Activated CD4-positive, alpha-beta T cell treated with anti-CD3 and anti-CD28 coated beads, Interleukin-10, Interleukin-2, amounts not matched to agents 100 ng/mL and 50 ng/mL, durations not matched to agents 16 hours and 8 hours (primary cell): Measurements from ENCODE around the gene CD46.
"Not testable (repeated sequence)": the region's sequence is repeated elsewhere in the genome, so short reads cannot be mapped to it uniquely, and the experiment has no call there.

Source experiments
- DNase-seq: peaks from one replicate; pipeline ENCODE4 v3.0.0-alpha.2; 2020

Gene CD46

DNA sequence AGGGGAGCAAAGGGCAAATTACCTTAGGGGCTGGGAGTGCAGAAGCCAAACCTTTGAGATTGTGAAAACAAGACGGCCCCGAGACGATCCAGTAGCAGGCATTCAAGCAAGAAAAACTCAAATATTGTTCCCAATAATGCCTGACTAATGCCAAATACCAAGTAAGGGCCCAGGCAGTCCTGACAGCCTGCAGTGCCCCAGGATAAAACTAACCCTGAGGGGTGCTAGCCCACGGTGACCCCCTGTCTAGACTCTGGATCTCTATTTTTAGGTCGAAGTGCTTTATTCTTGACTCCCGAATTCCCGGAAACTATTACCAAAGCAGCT is 428 bp upstream of the CD46 start:
- DNase-seq: not testable (repeated sequence)

DNA sequence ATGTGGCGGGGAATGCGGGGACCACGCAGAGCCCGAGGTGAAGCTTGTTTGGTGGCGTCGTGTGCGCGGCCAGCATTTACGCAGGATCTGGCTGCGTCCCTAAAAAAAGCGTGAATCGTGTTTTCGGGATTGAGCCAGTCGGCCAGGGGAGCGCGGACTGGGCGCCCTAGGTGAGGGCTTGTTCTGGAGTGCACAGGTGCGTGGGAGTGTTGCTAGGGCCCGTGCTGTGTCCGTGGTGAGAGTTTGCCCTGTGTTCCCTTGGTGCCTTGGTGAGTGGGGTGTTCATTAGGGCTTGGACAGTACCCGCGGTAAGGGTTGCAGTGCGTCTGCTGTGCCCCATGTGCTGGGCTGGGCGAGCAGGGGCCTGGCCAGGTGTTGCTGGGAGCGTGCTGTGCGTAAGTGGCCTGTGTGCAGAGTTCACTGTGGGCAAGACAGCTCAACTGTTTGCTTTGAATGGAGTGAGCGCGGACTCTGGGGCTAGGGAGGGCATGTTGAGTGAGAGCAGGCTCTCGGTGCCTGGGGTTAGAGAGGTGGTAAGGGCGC is 673 bp downstream of the CD46 start:
- DNase-seq: peak; percentile 36

DNA sequence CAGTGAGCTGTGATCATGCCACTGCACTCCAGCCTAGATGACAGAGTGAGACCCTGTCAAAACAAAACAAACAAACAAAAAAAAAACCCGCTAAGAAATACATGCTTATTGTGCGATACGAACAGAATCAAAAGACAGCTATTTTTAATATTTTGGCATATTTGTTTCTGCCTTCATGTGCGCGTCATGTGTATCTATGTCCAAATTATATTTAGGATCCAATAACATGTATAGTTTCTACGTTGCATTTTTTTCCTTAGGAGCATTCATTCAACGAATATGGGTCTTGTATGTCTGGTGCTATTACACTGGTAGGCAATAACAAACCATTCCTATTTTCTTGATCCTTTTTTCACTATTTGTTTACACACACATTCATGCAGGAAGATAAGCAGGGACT is 1.8 kb downstream of the CD46 start:
- DNase-seq: no peak

DNA sequence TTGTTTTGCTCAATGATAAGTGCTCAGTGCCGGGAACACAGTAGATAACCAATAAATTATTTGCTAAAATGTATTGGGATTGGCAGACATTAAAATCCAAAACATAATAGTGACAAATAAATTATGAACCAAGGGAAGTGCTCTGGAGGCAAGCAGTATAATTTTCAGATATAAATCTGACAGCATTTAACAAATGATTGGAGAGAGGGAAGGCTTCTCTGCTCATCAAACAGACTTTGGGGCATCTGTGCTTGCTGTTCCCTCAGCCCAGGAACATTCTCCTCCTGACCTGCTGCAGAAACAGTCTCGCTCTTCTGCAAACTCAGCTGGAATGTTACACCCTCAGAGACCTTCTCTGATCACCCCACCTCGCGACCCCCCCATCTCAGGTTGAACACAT is 2.2 kb downstream of the CD46 start:
- no peak for DNase-seq

DNA sequence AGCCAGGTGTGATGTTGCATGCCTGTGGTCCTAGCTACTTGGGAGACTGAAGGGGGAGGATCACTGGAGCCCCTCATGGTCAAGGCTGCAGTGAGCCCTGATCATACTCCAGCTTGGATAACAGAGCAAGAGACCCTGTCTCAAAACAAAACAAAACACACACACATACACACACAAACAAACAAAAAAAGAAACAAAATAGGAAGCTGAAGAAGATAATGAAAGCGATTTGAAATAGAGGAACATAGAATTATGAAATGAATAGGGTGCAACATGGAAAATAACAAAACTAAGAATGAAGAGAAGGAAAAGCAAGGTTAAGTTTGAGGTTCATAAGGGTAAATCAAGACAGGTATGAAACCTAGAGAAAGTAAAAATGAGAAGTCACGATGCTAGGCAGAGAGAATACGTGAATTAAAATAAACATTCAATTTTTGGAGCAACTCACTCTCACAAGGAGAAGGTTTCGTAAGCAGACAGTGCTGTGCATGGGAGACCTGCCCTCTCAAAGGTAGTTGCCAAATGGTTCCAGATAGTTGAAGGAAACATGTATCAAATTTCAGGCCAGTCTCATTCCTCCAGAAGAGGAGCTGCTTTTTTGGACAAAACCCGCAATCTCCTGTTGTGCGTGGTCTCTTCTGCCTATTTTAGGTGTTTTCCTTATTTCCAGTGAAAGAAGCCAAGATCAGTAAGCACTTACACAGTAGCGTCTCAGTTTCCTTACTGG is 3.3 kb downstream of the CD46 start:
- no peak for DNase-seq

DNA sequence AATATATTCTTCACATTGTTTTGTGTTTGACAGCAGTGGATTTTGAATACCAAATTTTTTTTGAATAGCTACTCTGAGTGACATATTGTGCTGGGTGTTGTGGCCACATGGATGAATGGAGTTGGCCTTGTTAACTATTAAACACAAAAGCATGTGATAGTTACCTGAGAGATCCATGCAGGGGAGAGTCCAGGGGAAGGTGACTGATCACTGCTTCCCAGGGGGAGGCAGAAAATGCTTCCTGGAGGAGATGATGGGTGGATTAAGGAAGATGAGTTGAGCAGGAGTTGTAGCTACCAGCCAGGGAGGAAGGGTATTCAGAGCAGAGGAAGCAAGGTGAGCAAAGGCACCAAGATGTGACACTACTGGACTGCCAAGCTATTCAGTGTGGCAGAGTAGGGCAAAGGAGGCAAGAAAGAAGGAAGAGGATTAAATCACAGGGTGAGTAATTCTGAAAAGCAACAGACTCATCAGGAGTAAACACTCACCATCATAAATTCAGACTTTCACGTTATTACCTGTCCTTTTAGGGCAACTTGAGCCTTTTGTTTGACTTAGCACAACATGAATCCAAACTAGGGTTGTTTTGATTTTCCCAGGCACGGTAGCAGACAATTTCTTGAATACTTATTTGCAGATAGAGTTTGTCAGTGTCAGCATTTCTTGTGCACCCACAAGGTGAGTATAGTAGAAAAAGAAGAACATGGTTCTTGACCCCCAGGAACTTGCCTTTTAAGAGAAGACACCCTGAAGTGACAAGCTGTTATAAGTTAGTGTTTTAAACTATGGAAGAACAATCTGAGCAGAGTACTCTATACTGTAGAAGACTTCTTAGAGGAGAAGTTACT is 4.2 kb downstream of the CD46 start:
- peak; percentile 69 for DNase-seq

DNA sequence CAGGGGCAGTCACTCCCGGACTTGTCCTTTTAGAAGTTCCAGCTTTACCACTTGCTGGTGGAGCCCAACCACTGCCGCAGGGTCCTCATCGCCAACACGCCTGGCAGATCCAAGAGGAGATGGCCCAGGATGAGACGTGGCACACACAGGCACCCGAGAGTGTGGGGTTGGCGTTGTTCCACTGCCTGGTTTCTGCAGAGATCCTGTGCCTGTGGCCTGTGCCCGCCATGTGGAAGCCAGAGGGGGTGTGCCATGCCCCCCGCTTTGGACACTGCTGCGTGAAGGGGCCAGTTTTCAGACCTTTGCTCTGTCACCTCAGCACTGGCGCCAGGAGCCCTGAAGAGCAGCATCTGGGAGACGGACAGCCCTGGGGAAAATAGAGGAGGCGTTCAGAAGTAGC is 10.8 kb downstream of the CD46 start:
- no peak for DNase-seq

DNA sequence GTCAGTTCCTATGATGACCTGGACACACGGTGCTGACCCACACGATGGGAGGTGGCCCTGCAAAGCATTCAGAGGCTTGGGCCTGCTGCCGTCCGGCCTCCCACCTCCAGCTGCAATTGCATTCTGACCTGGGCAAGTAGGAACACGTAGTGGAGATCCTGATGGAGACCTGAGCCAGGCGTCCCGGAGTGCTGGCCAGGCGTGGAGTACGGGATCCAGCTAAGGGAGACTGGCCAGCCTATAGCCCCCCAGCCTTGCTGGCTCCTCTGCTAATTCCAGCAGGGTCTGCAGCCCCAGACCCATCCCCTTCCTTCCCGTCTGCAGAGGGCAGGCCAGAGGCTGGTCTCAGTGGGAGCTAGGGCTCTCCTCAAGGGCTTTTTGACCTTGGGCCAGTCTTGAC is 11.2 kb downstream of the CD46 start:
- no peak for DNase-seq

DNA sequence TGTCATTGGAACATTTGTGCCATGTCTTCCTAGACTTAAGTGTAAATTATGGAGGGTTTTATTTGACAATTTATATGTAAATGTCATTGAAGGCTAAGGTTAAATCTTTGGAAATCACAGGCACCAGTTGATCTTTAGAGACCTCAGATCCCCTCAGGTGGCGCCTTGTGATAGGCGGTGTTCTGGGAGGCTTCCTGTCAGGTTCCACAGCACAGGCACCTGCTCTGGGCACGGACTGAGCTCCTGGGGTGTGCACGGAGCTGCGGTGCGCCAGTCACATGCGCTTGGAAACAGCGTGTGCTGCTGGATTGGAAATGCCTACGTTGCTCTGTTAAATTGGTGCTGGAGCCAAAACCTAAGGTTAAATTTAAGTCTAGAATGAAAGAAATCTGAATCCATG is 12.1 kb downstream of the CD46 start:
- DNase-seq: no peak

DNA sequence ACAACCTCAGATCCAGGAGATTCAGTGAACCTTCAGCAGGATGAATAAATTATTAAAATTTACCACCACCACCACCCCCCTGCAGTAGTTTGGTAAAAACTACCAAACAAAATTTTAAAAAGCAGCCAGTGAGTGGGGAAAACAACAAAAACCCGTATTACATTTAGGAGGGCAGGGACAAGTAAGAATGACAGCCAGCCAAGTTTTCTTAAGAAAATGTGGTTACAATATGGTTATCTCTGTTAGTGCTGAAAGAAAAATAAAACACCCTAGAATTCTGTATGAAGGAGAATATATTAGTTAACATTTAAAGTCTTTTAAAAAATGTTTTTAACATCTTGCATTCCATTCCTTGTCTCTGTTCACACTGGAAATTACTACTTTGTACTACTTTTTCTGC is 14.7 kb downstream of the CD46 start:
- DNase-seq: no peak

DNA sequence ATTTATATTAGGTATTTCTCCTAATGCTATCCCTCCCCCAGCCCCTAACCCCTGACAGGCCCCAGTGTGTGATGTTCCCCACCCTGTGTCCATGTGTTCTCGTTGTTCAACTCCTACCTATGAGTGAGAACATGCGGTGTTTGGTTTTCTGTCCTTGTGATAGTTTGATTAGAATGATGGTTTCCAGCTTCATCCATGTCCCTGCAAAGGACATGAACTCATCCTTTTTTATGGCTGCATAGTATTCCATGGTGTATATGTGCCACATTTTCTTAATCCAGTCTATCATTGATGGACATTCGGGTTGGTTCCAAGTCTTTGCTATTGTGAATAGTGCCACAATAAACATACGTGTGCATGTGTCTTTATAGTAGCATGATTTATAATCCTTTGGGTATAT is 18.7 kb downstream of the CD46 start:
- not testable (repeated sequence) for DNase-seq

DNA sequence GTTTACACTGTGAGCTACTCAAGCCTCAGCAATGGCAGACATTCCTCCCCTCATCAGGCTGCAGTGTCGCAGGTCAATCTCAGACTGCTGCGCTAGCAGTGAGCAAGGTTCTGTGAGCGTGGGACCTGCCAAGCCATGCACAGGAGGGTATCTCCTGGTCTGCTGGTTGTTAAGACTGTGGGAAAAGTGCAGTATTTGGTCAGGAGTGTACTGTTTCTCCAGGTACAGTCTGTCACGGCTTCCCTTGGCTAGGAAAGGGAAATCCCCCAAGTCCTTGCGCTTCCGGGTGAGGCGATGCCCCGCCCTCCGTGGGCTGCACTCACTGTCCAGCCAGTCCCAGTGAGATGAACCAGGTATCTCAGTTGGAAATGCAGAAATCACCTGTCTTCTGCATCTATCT is 24.2 kb downstream of the CD46 start:
- not testable (repeated sequence) for DNase-seq

DNA sequence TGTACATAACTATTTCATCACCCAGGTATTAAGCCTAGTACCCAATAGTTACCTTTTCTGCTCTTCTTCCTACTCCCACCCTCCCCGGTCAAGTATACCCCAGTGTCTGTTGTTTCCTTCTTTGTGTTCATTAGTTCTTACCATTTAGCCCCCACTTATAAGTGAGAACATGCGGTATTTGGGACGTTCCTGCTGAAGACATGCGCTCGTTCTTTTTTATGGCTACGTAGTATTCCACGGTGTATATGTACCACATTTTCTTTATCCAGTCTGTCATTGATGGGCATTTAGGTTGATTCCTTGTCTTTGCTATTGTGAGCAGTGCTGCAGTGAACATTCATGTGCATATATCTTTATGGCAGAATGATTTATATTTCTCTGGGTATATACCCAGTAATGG is 25.6 kb downstream of the CD46 start:
- not testable (repeated sequence) for DNase-seq

DNA sequence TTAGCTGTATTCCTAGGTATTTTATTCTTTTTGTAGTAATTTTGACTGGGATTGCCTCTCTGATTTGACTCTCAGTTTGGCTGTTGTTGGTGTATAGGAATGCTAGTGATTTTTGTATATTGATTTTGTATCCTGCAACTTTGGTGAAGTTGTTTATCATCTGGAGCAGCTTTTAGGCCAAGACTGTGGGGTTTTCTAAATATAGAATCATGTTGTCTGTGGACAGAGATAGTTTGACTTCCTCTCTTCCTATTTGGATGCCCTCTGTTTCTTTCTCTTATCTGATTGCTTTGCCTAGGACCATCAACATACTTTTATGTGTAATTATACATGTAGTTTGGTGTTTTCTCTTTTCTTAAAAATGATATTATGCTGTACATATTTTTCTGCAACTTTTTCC is 27.2 kb downstream of the CD46 start:
- no peak for DNase-seq

DNA sequence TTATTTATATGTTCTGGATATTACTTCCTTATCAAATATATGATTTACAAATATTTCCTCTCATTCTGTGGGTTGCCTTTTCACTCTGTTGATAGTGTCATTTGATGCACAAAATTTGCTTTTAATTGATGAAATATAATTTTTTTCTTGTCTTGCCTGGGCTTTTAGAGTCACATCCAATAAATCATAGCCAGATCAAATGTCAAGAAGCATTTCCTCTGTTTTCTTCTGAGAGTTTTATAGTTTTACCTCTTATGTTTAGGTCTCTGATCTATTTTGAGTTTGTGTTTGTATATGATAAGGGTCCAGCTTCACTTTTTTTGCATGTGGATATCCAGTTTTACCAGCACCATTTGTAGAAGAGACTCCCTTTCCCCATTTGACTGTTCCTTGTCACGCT is 29.5 kb downstream of the CD46 start:
- DNase-seq: no peak

DNA sequence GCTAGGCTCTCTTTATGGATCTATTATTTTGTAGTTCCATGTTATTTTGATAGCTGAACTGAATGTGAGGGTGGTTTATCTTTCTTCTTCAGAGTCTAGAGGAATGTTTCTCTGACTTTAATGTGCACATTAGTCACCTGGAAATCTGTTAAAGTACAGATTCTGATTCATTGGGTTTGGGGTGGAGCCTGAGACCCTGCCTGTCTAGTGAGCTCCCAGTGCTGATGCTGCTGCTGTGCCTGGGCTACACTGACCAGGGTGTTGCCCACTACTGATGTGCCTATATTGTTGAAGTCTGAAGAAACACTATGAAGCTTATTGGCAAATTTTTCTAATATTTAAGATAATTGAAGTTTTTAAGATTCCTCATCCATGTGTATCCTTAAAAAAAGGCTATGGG is 35.9 kb downstream of the CD46 start:
- DNase-seq: no peak

DNA sequence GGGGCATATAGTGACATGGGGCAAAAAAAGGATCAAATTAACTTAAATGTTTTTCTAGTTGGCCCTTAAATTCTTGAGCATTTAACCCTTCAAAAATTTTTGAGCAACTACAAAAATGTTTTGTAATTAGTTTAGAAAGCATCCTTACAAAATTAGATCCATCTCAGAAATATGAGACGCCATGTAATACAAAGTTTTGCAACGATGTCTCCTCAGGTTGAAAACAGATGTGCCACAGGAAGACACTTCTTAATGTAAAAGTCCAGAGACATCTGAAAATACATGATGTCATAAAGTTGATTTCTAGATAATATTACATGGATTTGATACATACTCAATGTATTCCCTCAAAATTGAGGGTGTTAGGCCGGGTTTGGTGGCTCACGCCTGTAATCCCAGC is 37.5 kb downstream of the CD46 start:
- no peak for DNase-seq

DNA sequence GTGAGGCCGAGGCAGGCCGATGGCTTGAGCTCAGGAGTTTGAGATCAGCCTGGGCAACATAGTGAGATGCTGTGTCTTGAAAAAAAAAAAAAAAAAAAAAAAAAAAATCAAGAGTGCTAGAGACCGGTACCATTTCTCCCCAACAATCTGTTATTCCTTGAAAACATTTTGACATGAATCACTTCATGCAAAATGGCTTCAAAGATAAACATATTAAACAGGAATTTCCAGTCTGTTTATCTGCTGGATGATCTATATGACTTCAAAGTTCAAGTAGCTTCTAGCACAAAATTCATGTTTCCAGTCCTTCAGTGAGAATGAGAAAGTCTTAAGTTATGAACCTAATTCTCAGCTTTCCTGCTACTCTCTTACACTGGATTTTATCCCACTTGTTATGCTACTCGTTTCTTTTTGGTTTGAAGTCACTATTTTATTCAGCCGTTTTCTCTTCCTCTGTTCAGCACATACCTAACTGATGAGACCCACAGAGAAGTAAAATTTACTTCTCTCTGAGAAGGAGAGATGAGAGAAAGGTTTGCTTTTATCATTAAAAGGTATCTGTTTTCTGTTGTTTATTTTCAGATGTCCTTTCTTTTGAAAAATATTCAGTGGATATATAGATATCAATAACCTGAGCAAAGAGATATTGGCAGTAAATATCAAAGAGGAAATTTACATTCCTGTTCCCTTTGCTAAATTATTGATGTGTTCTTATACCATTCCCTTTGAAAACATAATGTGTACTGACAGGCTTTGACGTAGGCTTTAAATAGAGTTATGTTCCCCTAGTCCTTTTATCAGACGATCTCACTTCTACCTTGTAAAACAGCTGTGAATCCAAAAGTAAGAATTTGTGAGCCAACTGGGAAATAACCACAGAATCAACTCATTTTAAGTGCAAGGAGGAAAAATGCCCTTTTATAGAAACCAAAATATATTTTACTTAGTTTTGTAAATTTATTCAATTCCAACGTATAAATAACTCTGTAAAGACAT is 38.2 kb downstream of the CD46 start:
- DNase-seq: no peak

DNA sequence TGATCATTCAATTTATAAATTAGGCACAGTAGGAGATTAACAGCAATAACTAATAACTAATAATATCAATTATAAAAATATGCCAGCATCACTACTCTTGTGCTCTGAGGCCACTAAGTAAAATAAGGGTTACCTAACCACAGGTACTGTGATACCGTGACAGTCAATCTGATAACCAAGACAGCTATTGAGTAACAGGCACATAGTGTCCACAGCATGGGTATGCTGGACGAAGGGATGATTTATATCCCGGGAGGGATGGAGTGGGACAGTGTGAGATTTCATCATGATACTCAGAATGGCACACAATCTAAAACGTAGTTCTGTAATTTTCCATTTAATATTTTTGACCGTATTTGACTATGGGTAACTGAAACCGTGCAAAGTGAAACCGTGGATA is 39.4 kb downstream of the CD46 start:
- no peak for DNase-seq

DNA sequence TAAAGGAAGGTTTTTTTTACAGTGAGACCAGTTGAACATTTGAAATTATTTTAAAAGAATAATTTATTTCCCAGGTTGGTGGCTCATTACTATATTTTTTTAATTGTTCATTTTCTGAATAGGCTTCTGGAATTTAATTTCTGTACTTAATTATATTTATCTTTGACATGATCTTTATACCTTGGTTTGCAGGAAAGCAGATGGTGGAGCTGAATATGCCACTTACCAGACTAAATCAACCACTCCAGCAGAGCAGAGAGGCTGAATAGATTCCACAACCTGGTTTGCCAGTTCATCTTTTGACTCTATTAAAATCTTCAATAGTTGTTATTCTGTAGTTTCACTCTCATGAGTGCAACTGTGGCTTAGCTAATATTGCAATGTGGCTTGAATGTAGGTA is 41.5 kb downstream of the CD46 start:
- DNase-seq: no peak

DNA sequence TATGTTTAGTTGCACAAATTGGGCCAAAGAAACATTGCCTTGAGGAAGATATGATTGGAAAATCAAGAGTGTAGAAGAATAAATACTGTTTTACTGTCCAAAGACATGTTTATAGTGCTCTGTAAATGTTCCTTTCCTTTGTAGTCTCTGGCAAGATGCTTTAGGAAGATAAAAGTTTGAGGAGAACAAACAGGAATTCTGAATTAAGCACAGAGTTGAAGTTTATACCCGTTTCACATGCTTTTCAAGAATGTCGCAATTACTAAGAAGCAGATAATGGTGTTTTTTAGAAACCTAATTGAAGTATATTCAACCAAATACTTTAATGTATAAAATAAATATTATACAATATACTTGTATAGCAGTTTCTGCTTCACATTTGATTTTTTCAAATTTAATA is 43.0 kb downstream of the CD46 start:
- DNase-seq: no peak

DNA sequence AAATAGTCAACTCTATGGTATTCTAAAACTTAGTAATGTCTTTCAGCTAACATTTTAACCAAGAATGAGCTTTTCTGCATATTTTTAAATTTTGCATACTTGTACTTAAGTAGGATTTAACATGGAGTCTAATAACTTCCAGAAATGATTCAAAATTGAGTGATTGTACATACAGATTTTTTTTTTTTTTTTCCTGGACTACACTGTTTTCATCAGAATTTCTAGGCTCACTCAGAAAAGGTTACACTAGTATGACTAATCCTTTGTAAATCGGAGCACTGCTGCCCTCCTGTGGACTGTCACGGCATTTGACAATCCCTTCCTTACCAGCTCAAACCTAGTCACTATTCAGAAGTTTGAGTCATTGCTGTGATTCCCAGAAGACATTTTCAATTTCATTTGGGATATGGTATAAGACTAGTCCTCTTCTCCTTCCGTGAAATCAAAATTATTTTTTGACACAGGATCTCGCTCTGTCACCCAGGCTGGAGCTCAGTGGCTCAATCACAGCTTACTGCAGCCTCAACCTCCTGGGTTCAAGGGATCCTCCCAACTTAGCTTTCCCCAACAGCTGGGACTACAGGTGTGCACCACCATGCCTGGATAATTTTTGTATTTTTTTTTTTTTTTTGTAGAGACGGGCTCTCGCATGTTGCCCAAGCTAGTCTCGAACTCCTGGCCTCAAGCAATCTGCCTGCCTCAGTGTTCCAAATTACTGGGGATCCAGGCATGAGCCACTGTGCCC is 45.5 kb downstream of the CD46 start:
- peak; percentile 83 for DNase-seq
